ENCODE data around the gene GGA2. TPM values are rescaled to one million over a fixed set of nuclear protein-coding genes. Genes with fewer than 3 reads are reported as not detected.
A peak's percentile ranks its signal among the peaks of the same experiment; 100 is the strongest.
"Not testable (repeated sequence)": the region's sequence is repeated elsewhere in the genome, so short reads cannot be mapped to it uniquely, and the experiment has no call there.

GGA2 gene
- total RNA-seq, 1 experiment from 2014 or later: 15.3 TPM

GRCh38 chr16:23504453-23505179, 5.7 kb downstream of the GGA2 start:
- DNase-seq (ENCODE audit: low read depth): peak; percentile 93

DNA sequence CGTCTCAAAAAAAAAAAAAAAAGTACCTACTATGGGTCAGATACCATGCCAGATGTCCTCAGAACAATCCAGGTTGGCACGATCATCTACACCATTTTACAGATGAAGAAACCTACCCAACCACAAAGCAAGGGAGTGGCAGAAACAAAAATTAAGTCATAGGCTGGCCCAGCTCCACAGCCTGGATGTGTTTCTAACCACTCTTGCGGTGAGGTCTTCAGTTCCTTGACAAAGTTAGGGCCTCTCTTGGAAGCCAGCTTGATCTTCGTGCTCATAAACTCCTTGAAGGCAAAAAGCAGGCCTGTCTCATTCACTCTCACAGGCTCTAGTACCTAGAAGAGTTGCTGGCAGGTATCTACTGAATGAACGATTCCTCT, 6.2 kb downstream of the GGA2 start:
- peak; percentile 79 for DNase-seq (ENCODE audit: low read depth)

DNA sequence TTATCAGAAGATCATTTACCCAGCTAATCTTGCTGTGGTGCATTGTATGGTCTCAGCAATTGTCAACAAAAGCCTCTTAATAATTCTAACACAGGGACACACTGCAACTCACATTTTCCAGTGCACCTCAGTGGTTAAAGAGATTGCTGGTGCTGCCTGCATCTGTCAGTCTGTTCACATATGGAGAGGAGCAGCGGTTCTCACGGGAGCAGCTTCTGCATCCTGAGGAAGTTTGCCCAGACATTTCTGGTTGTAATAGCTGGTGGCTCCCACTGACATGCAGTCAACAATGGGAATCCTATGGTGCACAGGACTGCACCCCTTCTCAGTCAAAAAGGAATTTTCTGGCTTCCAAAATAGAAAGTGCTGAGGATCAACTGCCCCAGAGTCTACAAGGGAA, 7.8 kb downstream of the GGA2 start:
- no peak for DNase-seq (ENCODE audit: low read depth)

GRCh38 chr16:23501291-23501690, 9.0 kb downstream of the GGA2 start:
- no peak for DNase-seq (ENCODE audit: low read depth)

DNA sequence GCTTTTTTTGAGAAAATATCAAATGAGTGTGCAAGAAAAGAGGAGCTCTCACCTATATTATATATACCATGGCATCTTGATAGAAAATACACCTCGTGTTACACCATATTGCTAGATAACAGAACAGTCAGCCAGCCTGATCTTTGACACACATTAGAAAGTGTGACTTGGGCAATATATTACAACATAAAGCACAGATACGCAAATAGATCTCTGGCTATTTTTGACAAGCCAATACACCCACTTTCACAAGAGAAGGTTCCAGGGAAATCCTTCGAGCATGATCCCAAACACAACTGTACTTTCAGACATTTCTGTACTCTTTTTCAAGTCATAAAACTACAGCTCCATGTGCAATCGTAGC, 9.4 kb downstream of the GGA2 start:
- no peak for DNase-seq (ENCODE audit: low read depth)

DNA sequence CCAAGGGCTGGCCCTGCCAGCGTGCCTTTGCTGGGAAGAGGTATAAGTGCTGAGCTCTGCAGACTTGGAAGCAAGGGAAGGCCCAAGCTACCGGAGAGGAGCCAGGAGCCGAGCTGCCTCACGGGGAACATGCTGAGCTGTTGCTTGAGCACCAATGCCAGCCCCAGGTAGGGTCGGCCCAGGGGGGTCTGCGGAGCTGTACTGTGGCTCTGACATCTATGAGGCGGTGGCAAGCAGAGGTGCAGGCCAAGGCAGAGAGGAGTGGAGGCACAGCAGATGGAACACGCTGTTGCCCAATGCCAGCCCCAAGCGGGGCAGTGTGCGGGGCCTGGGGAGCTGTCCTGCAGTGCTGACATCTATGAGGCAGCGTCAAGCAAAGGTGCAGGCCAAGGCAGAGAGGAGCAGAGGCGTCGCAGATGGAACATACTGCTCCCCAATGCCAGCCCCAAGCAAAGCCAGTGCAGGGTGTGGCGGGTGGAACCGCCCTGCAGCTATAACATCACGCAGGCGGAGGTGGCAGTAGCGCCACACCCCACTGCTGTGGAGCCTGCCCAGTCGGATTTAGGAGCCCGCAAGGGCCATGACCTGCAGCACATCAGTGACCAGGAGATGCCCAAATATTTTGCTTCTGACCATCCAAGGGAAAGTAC, 10.0 kb downstream of the GGA2 start:
- no peak for DNase-seq (ENCODE audit: low read depth)

DNA sequence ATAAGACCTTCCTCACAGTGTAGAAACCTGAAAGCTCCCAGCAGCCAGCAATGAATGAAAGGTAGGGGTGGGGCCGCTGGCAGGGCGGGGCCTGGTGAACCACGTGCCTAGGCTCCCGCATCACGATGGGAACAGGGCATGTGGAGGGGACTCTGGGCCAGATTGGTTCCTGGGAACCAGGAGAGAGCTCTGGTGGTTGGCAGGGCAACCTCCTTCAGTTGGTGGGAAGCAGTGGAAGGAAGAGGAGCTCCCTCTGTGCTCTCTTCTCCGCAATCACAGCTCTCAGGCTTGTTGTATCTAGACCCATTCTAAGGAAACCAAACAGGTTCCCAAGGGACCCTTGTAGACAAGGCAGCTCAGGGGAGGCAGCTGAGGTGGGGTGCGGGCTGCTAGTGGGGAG, 10.5 kb downstream of the GGA2 start:
- DNase-seq (ENCODE audit: low read depth): no peak

GRCh38 chr16:23498863-23499262, 11.4 kb downstream of the GGA2 start:
- DNase-seq (ENCODE audit: low read depth): no peak

DNA sequence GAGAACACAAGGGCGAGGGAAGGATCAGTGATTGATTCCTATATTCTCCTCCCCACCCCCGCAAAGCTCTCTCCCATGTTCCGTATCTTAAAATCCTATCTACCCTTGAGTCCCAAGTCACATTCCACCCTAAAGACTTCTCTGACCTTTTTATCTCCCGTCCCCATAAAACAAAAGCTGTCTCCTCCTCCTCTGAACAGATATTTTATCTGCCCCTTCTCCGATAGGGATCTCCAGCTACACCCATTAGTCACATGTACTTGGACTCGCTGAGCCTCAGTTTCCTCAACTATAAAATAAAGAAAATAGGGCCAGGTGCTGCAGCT, 12.8 kb downstream of the GGA2 start:
- DNase-seq (ENCODE audit: low read depth): no peak

DNA sequence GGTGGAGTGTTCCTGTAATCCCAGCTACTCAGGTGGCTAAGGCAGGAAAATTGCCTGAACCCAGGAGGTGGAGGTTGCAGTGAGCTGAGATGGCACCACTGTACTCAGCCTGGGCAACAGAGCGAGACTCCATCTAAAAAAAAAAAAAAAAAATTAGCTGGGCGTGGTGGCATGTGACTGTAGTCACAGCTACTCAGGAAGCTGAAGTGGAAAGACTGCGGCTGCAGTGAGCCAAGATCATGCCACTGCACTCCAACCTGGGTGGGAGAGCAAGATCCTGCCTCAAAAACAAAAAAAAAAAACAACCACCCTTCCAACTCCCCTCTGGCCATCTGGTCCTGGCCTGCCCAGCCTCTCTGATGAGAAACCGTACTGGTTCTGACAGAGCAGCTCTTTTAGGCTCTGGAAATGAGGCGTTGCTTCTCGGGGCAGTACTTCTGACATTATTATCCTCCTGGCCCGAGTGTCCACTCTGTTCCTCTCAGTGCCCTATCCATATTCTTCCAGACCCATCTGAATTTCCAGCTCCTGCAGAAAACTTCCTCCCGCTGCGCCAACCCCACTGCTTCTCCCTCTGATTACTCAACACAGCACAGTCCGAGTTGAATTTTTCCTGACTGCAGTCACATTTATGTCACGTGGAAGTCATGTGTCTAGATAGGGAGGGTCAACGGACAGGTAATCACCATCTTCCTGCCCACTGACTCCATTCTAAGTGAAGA, 13.3 kb downstream of the GGA2 start:
- DNase-seq (ENCODE audit: low read depth): no peak

- DNase-seq (ENCODE audit: low read depth): no peak
Observed at GRCh38 chr16:23495671-23496070, 14.6 kb downstream of the GGA2 start.

GRCh38 chr16:23494188-23494587, 16.1 kb downstream of the GGA2 start:
- DNase-seq (ENCODE audit: low read depth): no peak

DNA sequence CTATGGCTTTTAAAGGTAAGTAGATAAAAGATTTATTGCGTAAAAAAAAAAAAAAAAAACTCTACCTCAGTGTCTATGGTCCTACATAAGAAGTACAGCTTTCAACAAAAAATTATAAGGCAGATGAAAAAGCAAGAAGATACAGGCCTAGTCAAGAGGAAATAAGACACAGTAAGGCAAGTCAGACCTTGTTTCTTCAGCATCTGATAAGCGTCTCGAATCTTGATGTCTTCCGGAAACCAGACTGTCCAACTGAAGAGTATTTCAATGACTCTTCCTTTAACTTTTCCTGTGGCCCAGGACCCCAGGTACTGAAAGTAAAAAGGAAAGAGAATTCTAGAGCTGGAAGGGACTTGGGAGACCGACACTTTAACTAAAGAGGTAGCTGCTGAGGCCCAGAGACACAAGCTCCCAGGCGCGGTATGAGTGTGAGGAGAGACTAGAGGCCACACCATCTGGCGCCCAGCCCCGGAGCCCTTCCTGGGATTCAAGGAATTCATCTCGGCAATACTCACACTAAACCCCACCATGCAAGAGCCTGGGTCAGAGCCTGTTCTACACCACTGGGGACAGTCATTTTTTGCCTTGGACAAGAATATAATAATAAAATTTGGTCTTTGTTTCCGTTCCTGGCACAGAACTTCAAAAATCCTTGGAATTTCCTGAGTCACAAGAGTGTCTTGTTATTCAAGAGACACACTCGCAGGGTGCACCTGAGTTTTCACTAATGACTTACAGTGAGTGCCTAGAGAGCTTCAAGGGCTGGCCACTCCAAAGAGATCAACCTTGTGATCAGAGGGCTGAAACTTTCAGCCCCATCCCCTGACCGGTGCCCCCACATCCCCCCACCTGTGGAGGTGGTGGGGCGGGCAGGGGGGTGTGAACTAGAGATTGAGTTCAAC, 18.6 kb downstream of the GGA2 start:
- DNase-seq (ENCODE audit: low read depth): no peak

DNA sequence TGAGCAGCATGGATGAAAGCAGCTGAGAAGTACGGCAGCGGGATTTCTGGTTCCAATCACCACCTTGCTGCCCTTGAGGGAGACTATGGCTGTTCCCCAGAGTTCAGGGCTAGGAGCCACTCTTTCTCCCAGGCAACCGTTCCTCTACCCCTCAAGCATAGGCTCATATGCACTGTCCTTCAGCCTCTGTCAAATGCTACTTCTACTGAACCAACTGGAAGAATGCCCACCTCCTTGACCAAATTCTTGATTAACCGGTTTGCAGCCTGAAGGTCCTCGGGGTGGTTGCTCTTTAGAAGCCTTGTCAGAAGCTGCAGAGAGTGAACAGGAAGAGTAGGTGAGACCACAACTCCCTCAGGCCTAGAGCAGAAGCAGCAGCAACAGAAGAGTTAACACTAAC, 23.8 kb downstream of the GGA2 start:
- DNase-seq (ENCODE audit: low read depth): no peak

DNA sequence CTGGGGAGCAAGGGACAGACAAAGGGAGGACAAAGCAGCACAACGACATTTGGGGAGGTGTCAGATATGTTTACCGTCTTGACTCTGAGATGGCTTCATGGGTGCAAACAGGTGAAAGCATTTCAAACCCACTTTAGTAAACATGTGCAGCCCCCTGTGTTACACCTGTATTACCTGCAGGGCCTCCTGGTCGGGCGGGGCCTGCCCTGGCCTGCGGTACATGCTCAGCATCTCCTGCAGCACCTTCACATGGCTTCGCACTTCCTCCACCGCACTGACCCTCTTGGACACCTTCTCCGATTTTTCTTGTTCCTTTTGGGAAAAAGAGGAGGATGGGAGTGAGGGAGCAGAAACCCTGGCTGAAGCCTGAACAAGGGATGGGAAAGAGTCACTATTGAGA, 24.5 kb downstream of the GGA2 start:
- no peak for DNase-seq (ENCODE audit: low read depth)

DNA sequence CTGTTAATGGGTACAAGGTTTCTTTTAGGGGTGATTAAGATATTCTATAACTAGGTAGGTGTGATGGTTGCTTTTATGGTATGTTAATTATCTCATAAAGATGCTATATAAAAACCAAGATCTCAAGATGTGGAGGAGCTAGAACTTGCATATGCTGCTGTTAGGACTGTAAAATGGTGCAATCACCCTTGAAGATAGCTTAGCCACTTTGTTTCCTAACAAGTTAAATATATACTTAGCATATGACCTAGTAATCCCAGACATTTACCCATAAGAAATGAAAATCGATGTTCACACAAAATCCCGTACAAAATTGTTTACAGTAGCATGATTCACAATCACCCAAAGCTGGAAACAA, 25.1 kb downstream of the GGA2 start:
- DNase-seq (ENCODE audit: low read depth): no peak

DNA sequence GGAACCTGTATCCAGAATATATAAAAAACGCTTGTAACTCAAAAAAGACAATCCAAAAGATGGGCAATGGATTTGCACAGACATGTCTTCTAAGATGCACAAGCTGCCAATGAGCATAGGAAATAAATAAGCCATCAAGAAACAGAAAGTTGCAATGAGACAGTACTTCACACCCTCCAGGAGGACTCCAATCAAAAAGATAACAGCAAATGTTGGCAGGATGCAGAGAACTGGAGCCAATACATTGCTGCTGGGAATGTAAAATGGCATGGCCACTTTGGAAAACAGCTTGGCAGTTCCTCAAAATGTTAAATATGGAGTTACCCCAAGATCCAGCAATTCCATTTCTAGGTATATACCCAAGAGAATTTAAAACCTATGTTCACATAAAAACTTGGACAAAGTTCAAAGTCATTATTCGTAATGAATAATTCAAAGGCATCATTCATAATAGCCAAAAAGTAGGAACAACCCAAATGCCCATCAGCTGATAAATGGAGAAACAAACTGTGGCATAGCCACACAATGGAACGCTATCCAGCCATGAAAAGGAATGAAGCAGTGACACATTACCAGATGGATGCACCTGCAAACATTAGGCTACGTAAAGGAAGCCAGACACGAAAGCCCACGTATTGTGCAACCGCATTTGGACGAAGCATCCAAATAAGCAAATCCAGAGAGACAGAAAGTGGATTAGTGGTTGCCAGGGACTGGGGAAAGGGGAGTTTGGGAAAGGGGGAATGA, 25.6 kb downstream of the GGA2 start:
- no peak for DNase-seq (ENCODE audit: low read depth)

GRCh38 chr16:23483492-23483891, 26.8 kb downstream of the GGA2 start:
- not testable (repeated sequence) for DNase-seq (ENCODE audit: low read depth)

GRCh38 chr16:23482778-23483177, 27.5 kb downstream of the GGA2 start:
- DNase-seq (ENCODE audit: low read depth): no peak

GRCh38 chr16:23480257-23480656, 30.0 kb downstream of the GGA2 start:
- DNase-seq (ENCODE audit: low read depth): no peak

GRCh38 chr16:23479138-23479537, 31.2 kb downstream of the GGA2 start:
- DNase-seq (ENCODE audit: low read depth): no peak

DNA sequence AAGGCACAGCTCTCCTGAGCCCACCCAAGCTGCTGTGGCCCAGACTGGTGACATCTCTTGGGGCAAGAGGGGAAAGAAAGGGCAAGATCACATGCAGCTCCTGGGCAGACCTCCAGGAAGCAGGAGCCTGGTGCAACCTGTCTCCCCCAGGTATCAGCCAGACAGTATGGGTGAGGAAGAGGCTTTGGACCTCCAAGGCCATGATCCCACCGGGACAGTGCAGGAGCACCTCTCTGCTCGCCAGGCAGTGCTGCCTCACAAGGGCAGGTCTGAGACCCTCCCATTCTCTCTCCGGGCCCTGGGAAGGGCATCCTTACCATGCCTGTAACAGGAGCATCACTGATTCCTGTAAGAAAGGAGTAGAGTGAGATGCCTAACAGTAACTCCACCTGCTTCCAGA, 31.7 kb downstream of the GGA2 start:
- DNase-seq (ENCODE audit: low read depth): no peak

Data from Daoy (cell line).